Activated effector memory CD4-positive, alpha-beta T cell treated with anti-CD3 and anti-CD28 coated beads, Interleukin-2, amount 50 U/mL, for 16 hours (primary cell): Measurements from ENCODE around the gene B3GAT2.
"Not testable (repeated sequence)": the region's sequence is repeated elsewhere in the genome, so short reads cannot be mapped to it uniquely, and the experiment has no call there.

Experiments used
- DNase-seq: peaks from one replicate; pipeline ENCODE4 v3.0.0-alpha.2; 2020

Gene B3GAT2

GRCh38 chr6:70956451-70957283 lies at the start of gene B3GAT2:
B3GAT2 (minus strand) TSS chr6:70957060; CDS start chr6:70956429, 631 bp downstream.
- no peak for DNase-seq

GRCh38 chr6:70998148-70998547 lies 41.3 kb upstream of the B3GAT2 start:
- DNase-seq, result no peak

- no peak for DNase-seq
Observed at GRCh38 chr6:70997379-70997778, 40.5 kb upstream of the B3GAT2 start.

GRCh38 chr6:70996106-70996505 lies 39.2 kb upstream of the B3GAT2 start:
- DNase-seq, result no peak

- no peak for DNase-seq
Observed at GRCh38 chr6:70995411-70995810, 38.6 kb upstream of the B3GAT2 start.

- DNase-seq, result no peak
Observed at GRCh38 chr6:70991253-70991652, 34.4 kb upstream of the B3GAT2 start.

GRCh38 chr6:70985156-70985555 lies 28.3 kb upstream of the B3GAT2 start:
- no peak for DNase-seq

- no peak for DNase-seq
Observed at GRCh38 chr6:70982747-70983146, 25.9 kb upstream of the B3GAT2 start.

GRCh38 chr6:70980727-70981126 lies 23.9 kb upstream of the B3GAT2 start:
- DNase-seq, result no peak

- DNase-seq, result no peak
Observed at GRCh38 chr6:70973604-70974003, 16.7 kb upstream of the B3GAT2 start.

- DNase-seq, result no peak
Observed at GRCh38 chr6:70967049-70967448, 10.2 kb upstream of the B3GAT2 start.

GRCh38 chr6:70957284-70957617 lies 391 bp upstream of the B3GAT2 start:
- no peak for DNase-seq

GRCh38 chr6:70956191-70956450 lies 739 bp downstream of the B3GAT2 start:
- no peak for DNase-seq

GRCh38 chr6:70955441-70956190 lies 1.2 kb downstream of the B3GAT2 start:
- peak; percentile 94 for DNase-seq

GRCh38 chr6:70954750-70955149 lies 2.1 kb downstream of the B3GAT2 start:
- no peak for DNase-seq

GRCh38 chr6:70954176-70954575 lies 2.7 kb downstream of the B3GAT2 start:
- DNase-seq, result no peak

GRCh38 chr6:70952608-70953165 lies 4.2 kb downstream of the B3GAT2 start:
- no peak for DNase-seq

GRCh38 chr6:70944321-70944720 lies 12.5 kb downstream of the B3GAT2 start:
- DNase-seq, result not testable (repeated sequence)

- no peak for DNase-seq
Observed at GRCh38 chr6:70933853-70934252, 23.0 kb downstream of the B3GAT2 start.

- DNase-seq, result no peak
Observed at GRCh38 chr6:70905742-70906141, 51.1 kb downstream of the B3GAT2 start.

- DNase-seq, result no peak
Observed at GRCh38 chr6:70903665-70904452, 53.0 kb downstream of the B3GAT2 start.

- no peak for DNase-seq
Observed at GRCh38 chr6:70901324-70901723, 55.5 kb downstream of the B3GAT2 start.

GRCh38 chr6:70900047-70900446 lies 56.8 kb downstream of the B3GAT2 start:
- DNase-seq, result no peak
